ENCODE results near the gene CST4. TPM values are rescaled to one million over a fixed set of nuclear protein-coding genes. Genes with fewer than 3 reads are reported as not detected.
A peak's percentile ranks its signal among the peaks of the same experiment; 100 is the strongest.

Gene CST4
- total RNA-seq, 2 donors from 2014 or later: not detected

DNA sequence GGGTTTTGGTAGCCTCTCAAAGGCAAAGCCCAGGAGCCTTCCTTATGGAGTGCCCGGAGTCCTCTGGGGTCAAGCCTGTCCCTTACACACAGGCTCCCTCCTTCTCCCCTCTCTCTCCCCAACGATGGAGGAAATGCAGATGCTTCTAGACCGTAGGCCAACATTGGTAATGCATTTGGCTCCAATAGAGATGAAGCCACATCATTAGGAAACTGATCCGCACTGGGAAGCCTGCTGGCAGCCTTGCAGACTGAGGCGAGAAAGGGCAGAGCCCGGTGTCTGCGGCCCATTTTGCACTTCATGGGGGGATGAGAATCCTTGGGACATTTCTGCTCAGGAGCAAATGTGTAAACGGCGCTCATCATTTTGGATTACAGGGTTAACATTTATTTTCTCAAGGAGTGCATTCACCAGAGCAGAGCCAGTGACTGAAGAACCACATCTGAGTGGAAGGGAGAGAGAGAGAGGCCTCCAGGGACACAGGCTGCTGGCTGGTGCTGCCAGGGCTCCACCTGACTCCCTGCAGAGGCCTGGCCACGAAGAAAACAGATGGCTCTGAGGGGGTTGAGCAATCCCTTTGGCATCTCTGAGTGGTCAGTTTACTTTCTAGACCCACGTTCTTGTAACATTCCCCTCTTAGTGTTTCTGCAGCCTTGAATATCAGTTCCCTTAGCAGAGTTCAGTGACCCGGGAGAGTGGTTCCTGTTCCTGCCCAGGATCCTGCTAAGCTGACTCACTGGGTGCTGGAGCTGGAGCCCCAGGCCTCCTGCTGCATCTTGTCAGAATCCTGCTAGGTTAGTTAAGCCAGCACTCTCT, 46.7 kb downstream of the CST4 start:
- intact Hi-C loops (cut with DNase I): no loop called here
- DNase-seq: no peak
- TF ChIP-seq, protein P1, sequence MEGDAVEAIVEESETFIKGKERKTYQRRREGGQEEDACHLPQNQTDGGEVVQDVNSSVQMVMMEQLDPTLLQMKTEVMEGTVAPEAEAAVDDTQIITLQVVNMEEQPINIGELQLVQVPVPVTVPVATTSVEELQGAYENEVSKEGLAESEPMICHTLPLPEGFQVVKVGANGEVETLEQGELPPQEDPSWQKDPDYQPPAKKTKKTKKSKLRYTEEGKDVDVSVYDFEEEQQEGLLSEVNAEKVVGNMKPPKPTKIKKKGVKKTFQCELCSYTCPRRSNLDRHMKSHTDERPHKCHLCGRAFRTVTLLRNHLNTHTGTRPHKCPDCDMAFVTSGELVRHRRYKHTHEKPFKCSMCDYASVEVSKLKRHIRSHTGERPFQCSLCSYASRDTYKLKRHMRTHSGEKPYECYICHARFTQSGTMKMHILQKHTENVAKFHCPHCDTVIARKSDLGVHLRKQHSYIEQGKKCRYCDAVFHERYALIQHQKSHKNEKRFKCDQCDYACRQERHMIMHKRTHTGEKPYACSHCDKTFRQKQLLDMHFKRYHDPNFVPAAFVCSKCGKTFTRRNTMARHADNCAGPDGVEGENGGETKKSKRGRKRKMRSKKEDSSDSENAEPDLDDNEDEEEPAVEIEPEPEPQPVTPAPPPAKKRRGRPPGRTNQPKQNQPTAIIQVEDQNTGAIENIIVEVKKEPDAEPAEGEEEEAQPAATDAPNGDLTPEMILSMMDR (IDR thresholded peaks at IDR 0.05): no peak
- no peak overlapping the region for H3K4me3 ChIP-seq
- no peak overlapping the region for H3K27ac ChIP-seq
- no peak overlapping the region for H3K9ac ChIP-seq (ENCODE audit: low read depth in 2 of 2, low read length in 2 of 2)
- H3K36me3 ChIP-seq: no peaks in the 10 kb centered on the region
- H3K9me3 ChIP-seq: no peaks in the 10 kb centered on the region
- no peaks in the 10 kb centered on the region for H3K27me3 ChIP-seq
- H3K4me1 ChIP-seq: no peaks in the 10 kb centered on the region

DNA sequence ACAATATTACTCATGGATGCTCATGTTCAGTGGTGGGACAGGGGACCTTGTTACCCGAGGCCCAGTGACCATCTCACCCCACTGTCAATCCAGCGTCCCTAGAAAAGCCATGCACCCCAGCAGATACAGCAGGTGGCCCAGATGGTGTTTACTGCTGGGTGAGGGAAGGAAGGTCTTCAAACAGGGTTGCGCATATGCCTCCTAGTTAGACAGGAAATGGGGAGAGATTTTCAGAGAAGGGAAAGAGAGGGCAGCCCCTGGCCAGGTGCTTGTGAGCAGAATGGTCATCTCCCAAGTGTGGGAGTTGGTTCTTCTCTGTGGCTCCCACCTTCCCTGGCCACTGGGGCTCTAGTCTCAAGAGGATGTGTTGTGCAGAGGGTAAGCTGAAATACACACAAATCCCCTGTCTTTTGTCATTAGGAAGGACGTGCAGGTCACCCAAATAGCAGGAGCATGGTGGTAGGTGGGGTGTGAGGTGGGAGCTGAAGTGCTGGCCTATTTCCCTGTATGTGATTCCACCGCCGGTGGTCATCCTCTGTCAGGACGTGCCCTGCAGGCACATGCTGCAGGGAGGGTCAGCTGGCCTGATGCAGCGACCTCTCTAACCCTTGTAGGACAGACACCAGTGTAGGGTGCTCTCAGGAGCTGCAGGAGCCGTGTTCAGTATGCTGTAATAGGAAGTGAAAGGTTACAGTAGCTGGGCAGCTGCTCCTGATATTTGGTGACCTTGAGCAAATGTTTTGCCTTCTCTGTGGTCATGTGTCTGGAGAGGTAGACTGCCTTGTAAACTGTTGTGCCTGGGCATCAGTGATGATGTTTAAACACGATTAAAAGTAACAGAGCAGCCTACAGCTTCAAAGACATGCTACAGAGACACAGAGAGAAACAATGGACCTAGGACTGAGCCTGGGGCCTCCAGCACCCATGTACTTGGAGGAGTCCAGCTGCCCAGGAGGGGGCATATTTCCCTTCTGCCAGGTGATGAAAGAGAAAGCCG, 47.9 kb downstream of the CST4 start:
- no peak overlapping the region for H3K4me3 ChIP-seq
- H3K27ac ChIP-seq: no peak overlapping the region
- no peaks in the 10 kb centered on the region for H3K27me3 ChIP-seq
- H3K9ac ChIP-seq (ENCODE audit: low read depth in 2 of 2, low read length in 2 of 2): no peak overlapping the region
- H3K36me3 ChIP-seq: no peaks in the 10 kb centered on the region
- H3K4me1 ChIP-seq: peaks cover 5% of the 10 kb centered on the region
- TF ChIP-seq, protein P1 (IDR thresholded peaks at IDR 0.05): no peak
- no peak for DNase-seq
- intact Hi-C loops (cut with DNase I): no loop called here
- H3K9me3 ChIP-seq: no peaks in the 10 kb centered on the region

DNA sequence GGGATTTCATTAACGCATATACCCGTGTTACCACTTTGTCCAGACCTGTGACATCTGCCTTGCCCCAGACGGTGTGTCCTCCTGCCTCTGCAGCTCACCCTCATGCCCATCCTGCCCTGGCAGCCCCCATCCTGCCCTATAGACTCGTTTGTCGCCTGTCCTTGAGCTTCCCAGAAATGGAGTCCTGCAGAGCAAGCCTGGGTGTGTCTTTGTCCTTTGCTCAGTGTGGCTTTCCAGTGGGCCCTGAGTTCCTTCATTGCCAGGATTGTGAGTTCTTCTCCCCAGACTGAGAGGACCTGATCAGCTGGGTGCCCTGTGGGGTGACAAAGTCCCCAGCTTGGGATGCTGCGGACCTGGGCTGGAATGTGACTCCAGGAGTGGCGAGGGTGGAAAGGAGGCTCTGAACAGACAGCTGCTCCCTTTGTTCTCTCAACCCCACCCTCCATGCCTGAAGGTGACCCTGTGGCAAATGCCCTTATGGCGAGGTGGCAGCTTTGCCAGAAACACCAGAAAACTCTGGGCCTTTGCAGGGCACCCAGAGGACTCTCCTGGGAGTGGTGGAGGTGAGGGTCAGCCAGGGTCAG, 48.7 kb downstream of the CST4 start:
- Histone ChIP-seq H3K4me1 (peaks cover 5% of the 10 kb centered on the region), H3K27me3 (no peaks in the 10 kb centered on the region), H3K9ac (ENCODE audit: low read depth in 2 of 2, low read length in 2 of 2) (no peak overlapping the region), H3K36me3 (no peaks in the 10 kb centered on the region), H3K9me3 (no peaks in the 10 kb centered on the region), H3K27ac (no peak overlapping the region), H3K4me3 (no peak overlapping the region)
- TF ChIP-seq, protein P1 (IDR thresholded peaks at IDR 0.05): no peak
- intact Hi-C loops (cut with DNase I): no loop called here
- DNase-seq: no peak

DNA sequence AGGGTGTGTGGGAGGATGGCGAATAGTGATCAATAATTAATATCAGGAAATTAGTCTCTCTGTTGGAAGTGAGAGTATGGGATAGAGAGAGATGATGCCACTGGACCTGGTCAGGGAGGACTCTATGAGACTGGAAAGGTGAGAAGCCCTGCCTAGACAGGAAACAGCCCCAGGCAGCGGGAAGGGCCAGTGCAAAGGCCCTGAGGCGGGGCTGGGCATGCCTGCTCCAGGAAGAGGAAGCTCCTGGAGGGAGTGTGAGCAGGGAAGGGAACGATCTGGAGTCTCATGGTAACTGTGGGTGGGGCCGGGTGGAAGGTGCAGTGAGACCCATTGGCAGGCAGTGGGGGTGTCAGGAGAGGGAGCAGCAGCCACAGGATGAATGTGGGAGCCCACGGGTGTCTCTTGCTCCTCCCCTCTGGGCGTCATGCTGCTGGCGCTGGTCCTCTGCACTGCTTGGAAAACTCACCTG, 49.3 kb downstream of the CST4 start:
- intact Hi-C loops (cut with DNase I): no loop called here
- Histone ChIP-seq H3K9me3 (no peaks in the 10 kb centered on the region), H3K27me3 (no peaks in the 10 kb centered on the region), H3K4me1 (peaks cover 5% of the 10 kb centered on the region), H3K36me3 (no peaks in the 10 kb centered on the region), H3K4me3 (no peak overlapping the region), H3K9ac (ENCODE audit: low read depth in 2 of 2, low read length in 2 of 2) (no peak overlapping the region), H3K27ac (no peak overlapping the region)
- TF ChIP-seq, protein P1 (IDR thresholded peaks at IDR 0.05): no peak
- DNase-seq: peak; percentile 82

DNA sequence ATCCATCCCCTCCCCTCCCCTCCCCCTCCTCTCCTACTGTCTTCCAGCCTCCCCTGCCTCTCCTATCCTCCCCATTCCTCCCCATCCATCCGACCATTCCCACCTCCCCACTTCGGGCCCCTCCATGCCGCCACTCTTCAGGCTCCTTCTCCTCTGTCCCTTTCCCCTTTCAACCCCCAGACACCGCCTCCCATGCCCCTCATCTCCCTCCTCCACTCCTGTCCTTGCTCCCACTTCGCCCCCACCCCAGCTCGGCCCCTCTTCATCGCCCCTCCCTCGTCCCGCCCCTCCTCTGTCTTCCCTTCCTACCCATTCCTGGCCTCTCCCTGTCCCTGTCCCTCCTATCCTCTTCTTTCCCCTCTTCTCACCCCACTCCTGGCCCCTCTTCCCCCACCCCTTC, 50.5 kb downstream of the CST4 start:
- Histone ChIP-seq H3K27me3 (no peaks in the 10 kb centered on the region), H3K36me3 (no peaks in the 10 kb centered on the region), H3K4me1 (peaks cover 5% of the 10 kb centered on the region), H3K27ac (no peak overlapping the region), H3K9me3 (no peaks in the 10 kb centered on the region), H3K4me3 (no peak overlapping the region), H3K9ac (ENCODE audit: low read depth in 2 of 2, low read length in 2 of 2) (no peak overlapping the region)
- intact Hi-C loops (cut with DNase I): no loop called here
- TF ChIP-seq, protein P1 (IDR thresholded peaks at IDR 0.05): no peak
- no peak for DNase-seq

All from colonic mucosa (tissue), 4 donors.